Psoas muscle (tissue), 8 donors: ENCODE measurements around the gene TRMT61A. TPM values are rescaled to one million over a fixed set of nuclear protein-coding genes. Genes with fewer than 3 reads are reported as not detected.

ENCODE experiments used
- ATAC-seq, 4 donors: fragments of 200-7000 bp; cut with Tn5 transposase; one replicate each; pipeline ENCODE4 v1.9.1; 2020; ENCODE audit warnings: moderate library complexity in 3 of 4, mild to moderate bottlenecking in 2 of 4
- DNase-seq, 2 donors: peaks; one replicate each; pipeline ENCODE4 v3.0.0-alpha.2; 2020
- H3K27ac ChIP-seq: fragments of 200-600 bp; one replicate; pipeline ENCODE4 v1.8.0; 2022
- H3K27me3 ChIP-seq, 3 donors: fragments of 200-600 bp in 1 of 3; one replicate each; pipeline versions ENCODE4 v1.6.1 to v1.8.0; 2013 to 2022; ENCODE audit warnings: low read length in 2 of 3, mild to moderate bottlenecking in 2 of 3, moderate library complexity in 1 of 3; ENCODE audit not compliant: insufficient read depth in 3 of 3
- H3K36me3 ChIP-seq, 2 donors: fragments of 200-600 bp in 1 of 2; one replicate each; pipeline versions ENCODE4 v1.6.1 to v1.8.0; 2013 to 2022; ENCODE audit warnings: low read depth in 1 of 2, mild to moderate bottlenecking in 1 of 2, moderate library complexity in 1 of 2; ENCODE audit not compliant: insufficient read depth in 1 of 2
- H3K4me1 ChIP-seq: fragments of 200-600 bp; one replicate; pipeline ENCODE4 v1.8.0; 2022
- H3K4me3 ChIP-seq: fragments of 200-600 bp; one replicate; pipeline ENCODE4 v1.8.0; 2022; ENCODE audit warnings: mild to moderate bottlenecking
- H3K9me3 ChIP-seq: fragments of 200-600 bp; one replicate; pipeline ENCODE4 v1.8.0; 2022
- WGBS, 3 donors: extraction: QIAGEN DNeasy Blood & Tissue Kit; methylation state at CpG; one replicate each; pipeline versions ENCODE4 v1.1.6 to v1.1.7; 2013; 5-methylcytosine and 5-hydroxymethylcytosine counted together
- intact Hi-C, 2 donors: fragments of 100-400 bp; cut with DNase I; formaldehyde crosslinking; loops; one replicate each; pipeline versions ENCODE4 v1.11.0 to v1.14.2; 2022
- polyA plus RNA-seq, 3 donors: library from polyadenylated mRNA; stranded (reverse); fragments of 200-250 nt; gene quantifications; one replicate each; pipeline ENCODE4 v1.2.3, GENCODE V29; 2013
- total RNA-seq, 4 donors: library from RNA; stranded (reverse); fragmentation: NEBNext Ultra II Directional in 2 of 4; extraction: Animal tissue kit (Norgen Biotek cat#: 25700) in 2 of 4; gene quantifications; one replicate each; pipeline versions ENCODE4 v1.2.1 to v1.2.4, GENCODE V29; 2021 to 2023
- TF ChIP-seq, protein P1 (sequence below): fragments of 200-600 bp; IDR thresholded peaks from one replicate; pipeline ENCODE4 v1.8.0; 2022; ENCODE audit warnings: antibody characterized with exemption
- donor health status: healthy with polysubstance abuse.
- donor health status: DM: no; HTN: no; CAD: no; lungs with moderate emphysema.
- donor health status: Bipolar disorder and iron deficiency.
- donor health status: healthy.
- donor health status: DM: yes; HTN: yes; CAD: no.
- donor health status: DM: no; HTN: no; CAD: no.
- donor health status: DM: no; HTN: no; CAD: no.
- donor health status: DM: yes; HTN: yes; CAD: no.

TRMT61A gene
- total and polyA plus RNA-seq, 7 donors: 6.5 to 29.5 (median 12.7) TPM

DNA sequence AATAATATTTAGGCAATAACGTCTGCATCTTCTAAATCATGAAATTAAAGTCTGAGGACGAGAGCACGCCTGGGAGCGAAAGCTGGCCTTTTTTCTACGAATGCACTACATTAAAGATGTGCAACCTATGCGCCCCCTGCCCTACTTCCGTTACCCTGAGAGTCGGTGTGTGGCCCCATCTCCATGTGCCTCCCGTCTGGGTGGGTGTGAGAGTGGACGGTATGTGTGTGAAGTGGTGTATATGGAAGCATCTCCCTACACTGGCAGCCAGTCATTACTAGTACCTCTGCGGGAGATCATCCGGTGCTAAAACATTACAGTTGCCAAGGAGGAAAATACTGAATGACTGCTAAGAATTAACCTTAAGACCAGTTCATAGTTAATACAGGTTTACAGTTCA lies 25.7 kb upstream of the TRMT61A start:
- peaks cover 7% of the 10 kb centered on the region for H3K4me1 ChIP-seq
- TF ChIP-seq, protein P1, sequence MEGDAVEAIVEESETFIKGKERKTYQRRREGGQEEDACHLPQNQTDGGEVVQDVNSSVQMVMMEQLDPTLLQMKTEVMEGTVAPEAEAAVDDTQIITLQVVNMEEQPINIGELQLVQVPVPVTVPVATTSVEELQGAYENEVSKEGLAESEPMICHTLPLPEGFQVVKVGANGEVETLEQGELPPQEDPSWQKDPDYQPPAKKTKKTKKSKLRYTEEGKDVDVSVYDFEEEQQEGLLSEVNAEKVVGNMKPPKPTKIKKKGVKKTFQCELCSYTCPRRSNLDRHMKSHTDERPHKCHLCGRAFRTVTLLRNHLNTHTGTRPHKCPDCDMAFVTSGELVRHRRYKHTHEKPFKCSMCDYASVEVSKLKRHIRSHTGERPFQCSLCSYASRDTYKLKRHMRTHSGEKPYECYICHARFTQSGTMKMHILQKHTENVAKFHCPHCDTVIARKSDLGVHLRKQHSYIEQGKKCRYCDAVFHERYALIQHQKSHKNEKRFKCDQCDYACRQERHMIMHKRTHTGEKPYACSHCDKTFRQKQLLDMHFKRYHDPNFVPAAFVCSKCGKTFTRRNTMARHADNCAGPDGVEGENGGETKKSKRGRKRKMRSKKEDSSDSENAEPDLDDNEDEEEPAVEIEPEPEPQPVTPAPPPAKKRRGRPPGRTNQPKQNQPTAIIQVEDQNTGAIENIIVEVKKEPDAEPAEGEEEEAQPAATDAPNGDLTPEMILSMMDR: no peak
- ATAC-seq (no peak), DNase-seq (no peak)
- H3K27ac ChIP-seq: no peak overlapping the region
- H3K36me3 ChIP-seq: peaks cover 10 to 91% of the 10 kb centered on the region in 2 donors
- intact Hi-C loops: no loop called here
- no peaks in the 10 kb centered on the region for H3K9me3 ChIP-seq
- no peaks in the 10 kb centered on the region for H3K27me3 ChIP-seq
- 91 to 95% (median 94%) methylated on average over 12 of the region's 12 CpGs for WGBS, 3 donors
- H3K4me3 ChIP-seq: no peak overlapping the region

GRCh38 chr14:103504991-103505565 lies 23.9 kb upstream of the TRMT61A start:
- TF ChIP-seq, protein P1: no peak
- no peaks in the 10 kb centered on the region for H3K9me3 ChIP-seq
- no peaks in the 10 kb centered on the region for H3K27me3 ChIP-seq
- no peak overlapping the region for H3K4me3 ChIP-seq
- 79 to 83% (median 81%) methylated on average over 8 of the region's 8 CpGs for WGBS, 3 donors
- intact Hi-C loops: no loop called here
- H3K36me3 ChIP-seq: peaks cover 13 to 91% of the 10 kb centered on the region in 2 donors
- ATAC-seq (no peak), DNase-seq (no peak)
- peaks cover 6% of the 10 kb centered on the region for H3K4me1 ChIP-seq
- H3K27ac ChIP-seq: no peak overlapping the region

DNA sequence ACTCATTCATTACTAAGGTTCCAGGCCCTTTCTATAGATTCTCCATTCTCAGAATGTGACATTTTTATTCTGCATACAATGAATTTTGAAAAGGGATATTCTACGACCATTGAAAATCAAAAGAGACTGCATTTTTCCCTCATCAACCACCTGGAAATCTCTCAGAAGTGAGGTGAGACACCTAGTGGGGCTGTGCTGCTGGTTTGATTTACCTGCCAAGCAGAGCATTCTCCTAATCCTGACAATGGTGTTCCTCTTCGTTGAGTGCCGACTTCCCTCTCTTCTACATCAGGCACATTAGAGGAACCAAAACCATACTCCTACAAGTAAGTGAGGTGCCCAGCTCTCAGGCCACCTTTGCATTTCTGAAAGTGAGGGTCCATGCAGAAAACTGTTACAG lies 21.2 kb upstream of the TRMT61A start:
- Histone ChIP-seq H3K27me3 (no peaks in the 10 kb centered on the region), H3K27ac (no peak overlapping the region), H3K4me3 (no peak overlapping the region), H3K36me3 (peaks cover 7 to 85% of the 10 kb centered on the region in 2 donors), H3K9me3 (no peaks in the 10 kb centered on the region), H3K4me1 (peaks cover 5% of the 10 kb centered on the region)
- DNase-seq (no peak), ATAC-seq (no peak)
- WGBS, 3 donors: 86 to 90% (median 88%) methylated on average over 3 of the region's 3 CpGs
- intact Hi-C loops: no loop called here
- TF ChIP-seq, protein P1: no peak

DNA sequence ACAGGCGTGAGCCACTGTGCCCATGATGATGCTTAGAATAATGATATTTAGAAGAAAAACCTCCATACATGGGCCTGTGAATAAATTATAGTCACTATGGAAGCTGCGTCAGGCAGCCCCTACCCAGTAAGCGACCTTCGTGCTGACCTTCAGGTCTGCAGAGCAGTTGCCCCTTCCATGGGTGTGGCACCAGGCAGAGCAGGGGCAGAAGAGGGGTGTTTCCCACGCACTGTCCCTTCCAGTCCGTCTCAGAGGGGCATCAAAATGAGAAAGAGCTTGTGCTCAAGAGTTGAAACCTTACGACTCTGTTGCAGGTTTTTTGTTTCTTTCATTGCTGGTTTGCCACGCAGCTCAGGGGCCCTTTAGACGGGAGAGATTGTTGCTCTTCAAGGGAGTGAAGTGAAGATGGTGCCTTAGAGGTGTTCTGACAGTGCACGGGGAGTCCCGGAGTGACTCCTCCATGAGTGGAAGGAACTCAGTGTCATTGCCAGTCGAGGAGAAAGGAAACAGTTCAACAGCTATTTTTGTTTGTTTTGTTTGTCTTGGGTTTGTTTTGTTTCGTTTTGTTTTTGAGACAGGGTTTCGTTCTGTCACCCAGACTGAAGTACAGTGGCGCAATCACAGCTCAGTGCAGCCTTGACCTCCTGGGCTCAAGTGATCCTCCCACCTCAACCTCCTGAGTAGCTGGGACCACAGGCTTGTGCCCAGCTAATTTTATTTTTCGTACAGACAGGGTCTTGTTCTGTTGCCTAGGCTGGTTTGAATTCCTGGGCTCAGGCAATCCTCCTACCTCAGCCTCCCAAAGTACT lies 20.3 kb upstream of the TRMT61A start:
- H3K9me3 ChIP-seq: no peaks in the 10 kb centered on the region
- 88 to 89% (median 88%) methylated on average over 16 of the region's 16 CpGs for WGBS, 3 donors
- DNase-seq (peak in 1 of 2 donors; percentile 16), ATAC-seq (no peak)
- TF ChIP-seq, protein P1: no peak
- intact Hi-C loops: no loop called here
- H3K27ac ChIP-seq: no peak overlapping the region
- peaks cover 7 to 75% of the 10 kb centered on the region in 2 donors for H3K36me3 ChIP-seq
- H3K27me3 ChIP-seq: no peaks in the 10 kb centered on the region
- H3K4me3 ChIP-seq: no peak overlapping the region
- H3K4me1 ChIP-seq: peaks cover 13% of the 10 kb centered on the region
